ENCODE results near the gene PUS10. TPM values are rescaled to one million over a fixed set of nuclear protein-coding genes. Genes with fewer than 3 reads are reported as not detected.
A peak's percentile ranks its signal among the peaks of the same experiment; 100 is the strongest.

The PUS10 gene
- total and polyA plus RNA-seq, 11 donors, result 1.9 to 6.5 (median 4.4) TPM

DNA sequence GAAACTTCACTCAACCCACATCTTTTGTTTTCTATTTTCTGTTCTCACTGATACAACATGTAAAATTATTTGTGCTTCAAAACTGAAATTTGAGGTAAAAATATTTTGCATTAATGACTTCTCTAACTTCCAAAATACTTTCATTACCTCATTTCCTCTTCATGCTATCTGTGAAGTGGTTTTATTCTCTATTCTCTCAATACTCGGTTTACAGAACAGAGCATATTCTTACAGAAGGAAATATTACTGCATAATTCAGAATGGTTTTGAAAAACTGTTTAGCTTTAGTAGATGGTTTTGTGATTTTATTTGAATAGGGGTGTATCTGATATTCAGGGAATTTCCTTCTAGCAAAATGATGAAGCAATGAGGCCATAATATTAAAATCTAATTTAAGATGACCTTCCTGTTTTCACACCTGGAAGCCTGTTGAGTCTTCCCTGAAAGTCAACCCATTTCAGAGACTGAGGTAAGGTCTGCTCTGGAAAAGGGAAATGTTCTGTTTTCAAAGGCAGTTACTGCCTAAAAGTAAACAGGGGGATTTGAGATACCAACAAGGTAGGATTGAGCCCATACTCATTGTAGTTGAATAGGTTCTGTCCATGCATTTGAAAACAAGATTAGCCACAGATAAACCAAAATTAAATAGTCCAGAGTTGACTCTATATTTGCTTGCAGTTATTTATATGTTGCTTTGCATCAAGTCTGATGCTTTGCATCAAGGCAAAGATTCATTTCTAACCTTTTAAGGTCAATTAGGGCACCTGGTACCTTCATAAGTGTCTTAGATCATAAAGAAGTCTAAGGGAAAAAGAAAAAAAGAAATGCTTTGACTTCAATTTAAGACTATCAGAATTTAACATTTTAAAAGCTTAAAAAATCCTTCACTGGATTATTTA is 51.3 kb downstream of the PUS10 start:
- TF ChIP-seq, protein P1, sequence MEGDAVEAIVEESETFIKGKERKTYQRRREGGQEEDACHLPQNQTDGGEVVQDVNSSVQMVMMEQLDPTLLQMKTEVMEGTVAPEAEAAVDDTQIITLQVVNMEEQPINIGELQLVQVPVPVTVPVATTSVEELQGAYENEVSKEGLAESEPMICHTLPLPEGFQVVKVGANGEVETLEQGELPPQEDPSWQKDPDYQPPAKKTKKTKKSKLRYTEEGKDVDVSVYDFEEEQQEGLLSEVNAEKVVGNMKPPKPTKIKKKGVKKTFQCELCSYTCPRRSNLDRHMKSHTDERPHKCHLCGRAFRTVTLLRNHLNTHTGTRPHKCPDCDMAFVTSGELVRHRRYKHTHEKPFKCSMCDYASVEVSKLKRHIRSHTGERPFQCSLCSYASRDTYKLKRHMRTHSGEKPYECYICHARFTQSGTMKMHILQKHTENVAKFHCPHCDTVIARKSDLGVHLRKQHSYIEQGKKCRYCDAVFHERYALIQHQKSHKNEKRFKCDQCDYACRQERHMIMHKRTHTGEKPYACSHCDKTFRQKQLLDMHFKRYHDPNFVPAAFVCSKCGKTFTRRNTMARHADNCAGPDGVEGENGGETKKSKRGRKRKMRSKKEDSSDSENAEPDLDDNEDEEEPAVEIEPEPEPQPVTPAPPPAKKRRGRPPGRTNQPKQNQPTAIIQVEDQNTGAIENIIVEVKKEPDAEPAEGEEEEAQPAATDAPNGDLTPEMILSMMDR (IDR thresholded peaks at IDR 0.05), result no peak
- no peak for TF ChIP-seq POLR2A (IDR thresholded peaks at IDR 0.05)
- Histone ChIP-seq H3K36me3 (peaks cover 0 to 10% (median 0%) of the 10 kb centered on the region in 9 donors), H3K9me3 (no peaks in the 10 kb centered on the region), H3K27me3 (no peaks in the 10 kb centered on the region), H3K4me3 (no peak overlapping the region), H3K4me1 (peaks cover 0 to 26% (median 0%) of the 10 kb centered on the region in 12 donors), H3K27ac (no peak overlapping the region)
- no peak for DNase-seq
- whole genome bisulfite sequencing, 4 donors, result 43 to 65% (median 56%) methylated on average over 1 of the region's 1 CpG
- ATAC-seq, result no peak
- intact Hi-C loops (cut with DNase I), result no loop called here

DNA sequence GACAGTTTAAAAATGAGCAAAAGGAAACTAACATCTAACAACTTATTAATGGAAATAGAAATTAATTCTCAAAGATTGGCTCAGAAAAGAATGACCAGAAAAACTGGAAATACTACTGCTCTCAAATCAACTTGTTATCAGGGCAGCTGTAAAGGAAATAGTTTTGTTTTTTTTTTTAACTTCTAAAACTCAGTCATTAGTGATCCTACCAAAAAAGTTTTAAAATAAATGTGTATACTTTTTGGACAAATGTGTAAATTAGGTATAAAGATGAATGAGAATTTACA is 52.6 kb downstream of the PUS10 start:
- H3K27ac ChIP-seq, result peak overlapping the region in 1 of 12 donors; percentile 28
- intact Hi-C loops (cut with DNase I), result no loop called here

DNA sequence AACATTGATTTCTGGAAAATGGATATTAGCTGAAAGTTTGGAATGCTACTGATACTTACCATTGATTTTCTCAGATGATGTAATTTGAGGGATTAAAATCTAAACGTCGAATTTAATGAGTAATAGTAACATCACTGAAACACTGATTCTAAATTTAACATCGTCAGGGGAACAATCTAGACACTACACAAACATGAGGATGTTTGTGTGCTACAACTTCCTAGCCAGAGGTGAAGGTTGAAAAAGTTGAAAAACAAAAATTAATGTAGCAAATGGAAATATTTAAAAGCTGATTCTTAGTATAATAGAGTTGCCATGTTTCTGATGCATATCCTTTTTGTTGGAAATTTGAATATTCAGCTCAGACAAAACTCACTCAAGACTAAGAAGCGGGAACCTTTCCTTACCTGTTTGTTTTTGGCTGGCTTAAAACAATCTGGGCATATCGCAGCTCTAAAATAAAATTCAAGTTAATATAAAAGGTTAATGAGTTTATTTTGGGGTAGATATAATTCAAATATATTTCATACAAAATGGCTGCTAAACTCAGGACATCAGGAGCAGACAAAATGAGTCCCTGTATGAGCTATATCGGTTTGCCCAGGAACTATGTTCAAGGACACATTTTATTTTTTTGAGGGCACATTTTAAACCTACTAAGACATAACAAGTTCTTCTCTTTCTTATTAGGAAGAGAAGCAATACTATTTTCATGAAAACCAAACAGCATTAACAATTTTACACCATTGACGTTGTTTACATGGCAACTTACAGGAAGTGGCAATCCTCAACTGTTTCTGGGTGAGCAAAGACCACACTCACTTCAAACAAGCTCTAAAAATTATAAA is 53.2 kb downstream of the PUS10 start:
- Histone ChIP-seq H3K4me3 (no peak overlapping the region), H3K27ac (peak overlapping the region in 1 of 12 donors; percentile 28)
- ATAC-seq, result no peak

More for the DNA sequence above, 52.6 kb downstream of the PUS10 start:
- Histone ChIP-seq H3K9me3 (no peaks in the 10 kb centered on the region), H3K4me1 (peaks cover 0 to 21% (median 0%) of the 10 kb centered on the region in 12 donors), H3K4me3 (no peak overlapping the region), H3K36me3 (peaks cover 0 to 15% (median 0%) of the 10 kb centered on the region in 9 donors), H3K27me3 (no peaks in the 10 kb centered on the region)
- TF ChIP-seq, protein P1 (IDR thresholded peaks at IDR 0.05), result no peak
- TF ChIP-seq POLR2A (IDR thresholded peaks at IDR 0.05), result no peak
- DNase-seq (no peak), ATAC-seq (no peak)

More for the DNA sequence above, 53.2 kb downstream of the PUS10 start:
- Histone ChIP-seq H3K9me3 (no peaks in the 10 kb centered on the region), H3K27me3 (no peaks in the 10 kb centered on the region), H3K36me3 (peaks cover 0 to 20% (median 0%) of the 10 kb centered on the region in 9 donors), H3K4me1 (peaks cover 0 to 21% (median 0%) of the 10 kb centered on the region in 12 donors)
- intact Hi-C loops (cut with DNase I), result no loop called here
- WGBS, 4 donors, result 69 to 74% (median 71%) methylated on average over 7 of the region's 7 CpGs
- DNase-seq, result no peak
- no peak for TF ChIP-seq POLR2A (IDR thresholded peaks at IDR 0.05)
- TF ChIP-seq, protein P1 (IDR thresholded peaks at IDR 0.05), result no peak
